Erythroblast (primary cell): ENCODE results near the gene RNPEPL1.

Experiments used
- GATA1 ChIP-seq: IDR thresholded peaks from 2 replicates; pipeline ENCODE4 v1.6.1; 2011; ENCODE audit warnings: low read depth, mild to moderate bottlenecking, control low read depth, low read length, moderate library complexity
- POLR2A ChIP-seq: IDR thresholded peaks from 2 replicates; pipeline ENCODE4 v1.6.1; 2011; ENCODE audit warnings: mild to moderate bottlenecking, low read length

DNA sequence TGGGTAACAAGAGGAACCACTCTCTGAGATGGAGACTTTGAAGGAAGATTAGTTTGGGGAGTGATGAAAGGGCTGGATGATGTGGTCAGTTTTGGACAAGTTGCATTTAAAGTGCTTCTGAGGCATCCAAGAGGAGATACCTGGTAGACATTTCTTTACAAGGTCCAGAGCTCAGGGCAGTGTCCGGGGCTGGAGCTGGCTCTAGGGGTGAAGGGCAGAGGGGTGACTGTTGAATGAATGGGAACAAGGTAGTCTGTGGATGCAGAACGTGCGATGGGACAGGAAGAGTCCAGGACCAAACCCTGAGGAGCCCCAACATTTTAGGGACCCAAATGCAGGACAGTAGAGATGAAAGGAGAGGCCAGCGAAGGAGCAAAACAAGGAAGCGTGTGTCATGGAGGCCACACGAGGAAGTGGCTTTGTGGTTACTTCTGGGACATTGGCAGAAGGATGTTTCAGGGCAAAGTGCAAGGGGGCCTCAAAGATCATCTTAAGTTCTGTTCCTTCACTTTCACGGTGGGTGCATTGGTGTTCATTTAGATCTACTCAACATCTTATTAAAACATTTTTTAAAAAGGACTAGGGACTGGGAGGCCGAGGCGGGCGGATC lies 43.4 kb downstream of the RNPEPL1 start:
- TF ChIP-seq POLR2A: no peak
- TF ChIP-seq GATA1: no peak
